ENCODE results near the gene RELL2.
"Not testable (repeated sequence)": the region's sequence is repeated elsewhere in the genome, so short reads cannot be mapped to it uniquely, and the experiment has no call there.

The RELL2 gene

DNA sequence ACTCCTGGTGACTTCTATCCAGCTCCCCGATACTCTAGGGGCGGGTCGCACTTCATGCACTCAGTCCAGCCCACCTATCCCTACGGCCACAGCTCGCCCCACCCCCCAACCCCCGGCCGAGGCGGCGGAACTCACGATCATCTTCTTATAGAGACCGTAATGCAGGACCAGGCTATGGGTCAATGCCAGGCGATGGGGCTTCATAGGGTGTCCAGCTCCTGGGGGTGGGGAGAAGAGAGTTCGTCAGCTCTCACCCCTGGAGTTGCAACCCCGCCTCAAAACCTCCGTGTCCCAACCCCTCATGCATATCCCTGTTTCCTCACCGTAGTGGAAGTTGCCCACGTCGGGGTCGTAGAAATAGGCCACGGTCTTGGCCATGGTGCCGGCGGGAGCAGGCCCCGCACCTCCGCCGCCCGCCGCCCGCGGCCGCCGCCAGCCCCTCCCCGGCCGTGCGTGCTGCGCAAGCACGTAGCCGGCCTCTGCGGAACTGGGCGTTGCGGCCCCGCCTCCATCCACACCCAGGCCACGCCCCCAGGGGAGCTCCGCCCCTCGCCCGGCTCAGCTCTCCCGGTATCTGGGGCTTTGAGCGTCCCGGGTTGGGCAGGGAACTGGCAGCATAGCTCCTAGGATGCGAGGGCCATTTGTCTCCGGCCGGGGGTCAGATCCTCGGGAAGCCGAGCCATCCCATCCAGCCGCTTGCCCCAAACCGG is at the start of gene RELL2, which contains the start of gene HDAC3:
TSS of gene RELL2 (plus strand) at position 585 of the 710 bp plus-strand sequence. CDS start 1,229 bp downstream, outside the sequence.
TSS of gene HDAC3 (minus strand) at position 437 of the 710 bp plus-strand sequence. CDS start at position 378, 59 bp downstream.
- DNase-seq: peak; percentile 99

DNA sequence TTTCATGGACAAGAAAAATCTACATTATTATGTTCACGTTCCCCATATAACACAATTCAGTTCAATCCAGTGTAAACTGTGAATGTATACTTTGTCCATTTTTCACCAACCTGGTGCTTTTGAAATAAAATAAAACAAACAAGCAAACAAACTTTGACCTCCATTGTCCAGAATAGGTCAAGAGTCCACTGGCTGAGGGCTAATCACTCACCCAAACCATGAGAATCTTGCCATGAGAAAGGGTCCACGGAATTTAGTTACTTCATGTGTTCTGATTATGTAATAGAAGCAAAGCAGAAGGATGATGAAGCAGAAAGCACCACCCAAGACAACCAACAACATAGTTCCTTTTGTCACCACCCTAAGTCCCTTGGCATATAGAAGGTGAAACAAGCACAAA is 46.7 kb upstream of the RELL2 start:
- DNase-seq: no peak

- no peak for DNase-seq
These were observed 39.9 kb upstream of the RELL2 start for GRCh38 chr5:141596867-141597266.

DNA sequence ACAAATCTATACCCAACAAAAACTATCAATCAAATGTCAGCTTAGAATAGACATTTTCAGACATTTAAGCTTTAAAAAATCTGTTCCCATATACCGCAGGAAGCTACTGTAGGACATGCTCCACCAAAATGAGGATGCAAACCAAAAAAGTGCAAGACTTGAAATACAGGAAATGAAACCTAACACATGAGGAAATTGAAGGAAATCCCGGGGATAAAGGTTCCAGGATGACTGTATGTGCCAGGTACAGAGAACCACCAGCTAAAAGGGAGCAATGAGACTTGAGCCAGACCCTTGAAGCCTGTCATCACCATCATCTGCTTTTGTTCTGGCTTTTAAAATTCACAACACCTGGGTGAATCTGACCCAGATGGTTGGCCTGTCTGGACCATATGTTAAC is 39.4 kb upstream of the RELL2 start:
- DNase-seq: no peak

GRCh38 chr5:141597814-141598213 is 39.0 kb upstream of the RELL2 start:
- no peak for DNase-seq

GRCh38 chr5:141598391-141599345 is 38.1 kb upstream of the RELL2 start:
- no peak for DNase-seq

- no peak for DNase-seq
These were observed 34.2 kb upstream of the RELL2 start for GRCh38 chr5:141602606-141603005.

- DNase-seq: no peak
These were observed 32.7 kb upstream of the RELL2 start for GRCh38 chr5:141603923-141604717.

DNA sequence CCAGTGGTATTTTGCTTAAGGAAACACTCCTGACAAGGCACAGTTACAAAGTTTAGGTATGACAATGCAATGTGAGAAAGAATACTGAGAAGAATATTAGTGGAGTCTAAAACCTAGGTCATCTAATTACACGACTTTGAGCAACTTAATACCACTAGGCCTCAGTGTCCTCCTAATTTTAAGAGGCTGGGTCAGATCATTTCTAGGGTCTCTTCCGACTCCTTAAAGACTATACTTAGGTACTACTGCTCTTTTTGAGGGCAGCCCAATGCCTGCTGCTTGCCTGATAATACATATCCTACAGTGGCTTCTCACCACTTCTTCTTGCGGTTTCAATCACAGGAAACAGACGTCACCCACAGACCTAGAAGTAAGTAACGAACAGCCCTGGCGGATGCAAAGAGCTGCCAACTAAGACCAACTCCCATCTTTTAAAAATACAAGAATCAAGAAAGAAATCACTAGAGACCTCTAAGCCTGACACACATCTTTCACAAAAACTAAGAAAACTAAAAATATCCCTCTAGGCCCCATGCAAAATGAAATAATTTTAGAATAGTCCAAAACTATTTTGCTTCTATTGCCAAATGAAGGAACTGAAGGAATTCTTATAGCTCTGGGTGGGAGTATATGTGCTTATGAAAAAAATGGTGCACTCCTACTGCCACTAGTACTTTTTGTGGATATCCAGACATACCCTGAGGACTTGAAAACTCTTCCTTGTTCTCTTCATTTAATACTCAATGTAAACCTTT is 31.1 kb upstream of the RELL2 start:
- peak; percentile 47 for DNase-seq

DNA sequence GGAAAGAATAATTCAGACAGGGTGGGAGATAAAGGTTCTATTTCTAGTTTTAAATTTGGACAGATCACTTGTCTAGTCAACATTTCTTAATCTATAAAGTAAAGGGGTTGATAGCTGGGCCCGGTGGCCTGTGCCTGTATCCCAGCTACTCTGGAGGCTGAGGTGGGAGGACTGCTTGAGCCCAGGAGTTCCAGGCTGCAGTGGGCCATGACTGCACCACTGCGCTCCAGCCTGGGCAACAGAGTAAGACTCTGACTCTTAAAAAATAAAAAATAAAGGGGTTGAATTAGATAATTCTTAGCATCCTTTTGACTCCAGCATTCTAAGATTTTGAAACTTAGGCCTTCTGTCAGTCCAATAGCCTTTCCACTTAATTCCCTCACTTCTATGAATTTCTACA is 28.8 kb upstream of the RELL2 start:
- no peak for DNase-seq

- no peak for DNase-seq
These were observed 28.2 kb upstream of the RELL2 start for GRCh38 chr5:141608557-141608956.

GRCh38 chr5:141609044-141609443 is 27.8 kb upstream of the RELL2 start:
- no peak for DNase-seq

- not testable (repeated sequence) for DNase-seq
These were observed 26.9 kb upstream of the RELL2 start for GRCh38 chr5:141609921-141610320.

GRCh38 chr5:141611289-141611688 is 25.5 kb upstream of the RELL2 start:
- no peak for DNase-seq

DNA sequence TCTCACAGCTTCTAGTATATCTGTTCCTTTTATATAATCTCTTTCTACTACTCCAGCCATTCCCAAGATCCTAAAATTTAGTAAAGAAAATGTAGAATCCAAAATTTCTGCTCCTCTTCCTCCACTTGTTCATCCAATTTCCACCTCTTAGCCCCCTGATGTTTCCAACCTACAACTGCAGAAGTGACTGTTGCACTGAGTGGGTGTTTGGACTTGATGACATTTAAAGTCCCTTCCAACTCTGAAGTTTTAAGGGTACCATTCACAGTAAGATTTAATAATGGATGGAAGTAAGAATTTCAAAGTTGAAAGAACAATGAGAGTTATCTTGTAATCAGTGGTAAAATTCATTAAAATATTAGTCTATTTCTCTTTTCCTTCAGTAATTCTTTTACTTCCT is 23.5 kb upstream of the RELL2 start:
- no peak for DNase-seq

- DNase-seq: no peak
These were observed 20.6 kb upstream of the RELL2 start for GRCh38 chr5:141615991-141616720.

DNA sequence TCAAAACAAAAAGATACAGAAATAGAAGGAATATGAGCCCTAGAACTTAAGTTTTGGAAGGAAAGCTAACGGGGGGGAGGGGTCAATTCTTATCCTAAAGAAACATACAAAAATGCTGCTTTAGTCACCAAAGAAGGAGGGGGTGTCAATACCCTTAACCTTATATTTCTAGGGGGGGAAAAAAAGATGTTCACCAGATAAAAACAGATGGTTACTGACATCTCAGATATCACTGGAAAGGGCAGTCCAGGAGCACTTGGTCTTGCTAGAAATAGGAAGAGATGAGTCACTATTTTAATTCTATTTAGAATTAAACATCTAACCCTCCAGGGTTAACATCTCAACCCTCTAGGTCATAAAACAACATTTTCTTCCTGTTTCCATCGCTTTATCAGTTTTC is 19.7 kb upstream of the RELL2 start:
- no peak for DNase-seq

DNA sequence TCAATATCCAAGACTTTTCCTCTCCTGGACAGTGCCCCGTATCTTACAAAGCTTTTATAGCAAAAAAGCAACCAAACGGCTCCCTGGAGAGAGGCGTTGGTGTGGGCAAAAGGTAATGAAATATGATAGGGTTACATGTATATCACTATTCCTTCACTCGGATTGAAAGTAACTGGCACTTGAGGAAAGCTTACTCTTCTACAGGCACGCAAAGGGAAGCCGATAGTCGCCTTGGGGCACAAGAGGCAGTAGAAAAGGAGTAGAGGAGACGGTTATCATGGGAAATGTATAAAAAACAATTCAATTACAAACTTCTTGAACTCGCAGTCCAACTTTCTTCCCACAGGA is 19.1 kb upstream of the RELL2 start:
- no peak for DNase-seq

- DNase-seq: no peak
These were observed 18.6 kb upstream of the RELL2 start for GRCh38 chr5:141618030-141618803.

DNA sequence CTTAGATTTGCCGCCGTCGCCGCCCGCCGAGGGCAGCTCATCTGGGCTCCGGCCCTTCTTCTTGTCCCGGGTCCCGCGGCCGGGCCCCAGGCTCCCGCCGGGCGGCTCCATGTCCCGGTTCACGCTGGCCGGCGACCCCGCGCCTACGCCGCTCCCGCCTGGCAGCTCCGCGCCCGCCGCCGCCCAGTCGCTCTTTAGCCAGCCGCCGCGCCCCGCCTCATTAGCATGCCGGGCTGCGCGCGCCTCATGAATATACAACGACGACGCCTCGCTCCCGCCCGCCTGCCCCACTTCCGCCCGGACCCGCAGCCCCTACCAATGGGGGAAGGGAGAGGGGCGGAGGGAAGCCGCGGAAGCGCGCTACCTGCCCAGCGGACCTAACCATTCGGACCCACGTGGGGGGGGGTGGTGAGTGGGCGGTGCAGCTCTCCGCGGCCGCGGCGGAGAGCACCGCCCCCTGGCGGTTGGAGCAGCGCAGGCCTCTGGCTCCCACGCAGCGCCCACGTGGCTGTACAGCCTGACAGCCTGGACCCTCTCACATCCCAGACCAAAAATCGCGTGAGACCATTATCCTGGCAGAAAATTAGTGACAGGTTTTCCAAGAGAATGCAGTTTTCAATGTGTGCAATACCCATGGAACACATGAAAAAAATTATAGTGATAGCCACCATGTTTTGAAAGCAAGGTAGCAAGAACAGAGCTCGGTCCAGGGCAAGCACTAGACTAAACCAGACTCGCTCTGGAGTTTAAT is 17.8 kb upstream of the RELL2 start, which contains the start of gene DIAPH1:
TSS of gene DIAPH1 (minus strand) at position 197 of the 751 bp plus-strand sequence. CDS start at position 111, 86 bp downstream.
- peak; percentile 98 for DNase-seq
